Islet of Langerhans (tissue), 1 donor: ENCODE measurements around the gene AP2S1.
"Not testable (repeated sequence)": the region's sequence is repeated elsewhere in the genome, so short reads cannot be mapped to it uniquely, and the experiment has no call there.

Experiments used
- FAIRE-seq: peaks from one replicate; lab custom pipeline; 2011; peaks lifted over from hg19 to GRCh38; lab: Jason Lieb, UNC

The AP2S1 gene

DNA sequence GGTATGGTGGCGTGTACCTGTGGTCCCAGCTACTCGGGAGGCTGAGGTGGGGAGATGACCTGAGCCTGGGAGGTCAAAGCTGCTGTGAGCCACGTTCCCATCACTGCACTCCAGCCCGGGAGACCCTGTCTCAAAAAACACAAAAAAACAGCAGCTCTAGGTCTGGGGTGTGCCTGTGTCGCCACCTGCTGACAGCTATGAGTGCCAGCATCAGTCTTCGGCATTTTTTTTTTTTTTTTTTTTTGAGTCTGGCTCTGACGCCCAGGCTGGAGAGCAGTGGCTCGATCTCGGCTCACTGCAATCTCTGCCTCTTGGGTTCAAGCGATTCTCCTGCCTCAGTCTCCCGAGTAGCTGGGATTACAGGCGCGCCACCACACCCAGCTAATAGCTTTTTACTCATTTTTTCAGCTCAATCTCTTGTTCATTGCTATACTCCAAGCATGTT, 10.1 kb downstream of the AP2S1 start:
- no peak for FAIRE-seq

DNA sequence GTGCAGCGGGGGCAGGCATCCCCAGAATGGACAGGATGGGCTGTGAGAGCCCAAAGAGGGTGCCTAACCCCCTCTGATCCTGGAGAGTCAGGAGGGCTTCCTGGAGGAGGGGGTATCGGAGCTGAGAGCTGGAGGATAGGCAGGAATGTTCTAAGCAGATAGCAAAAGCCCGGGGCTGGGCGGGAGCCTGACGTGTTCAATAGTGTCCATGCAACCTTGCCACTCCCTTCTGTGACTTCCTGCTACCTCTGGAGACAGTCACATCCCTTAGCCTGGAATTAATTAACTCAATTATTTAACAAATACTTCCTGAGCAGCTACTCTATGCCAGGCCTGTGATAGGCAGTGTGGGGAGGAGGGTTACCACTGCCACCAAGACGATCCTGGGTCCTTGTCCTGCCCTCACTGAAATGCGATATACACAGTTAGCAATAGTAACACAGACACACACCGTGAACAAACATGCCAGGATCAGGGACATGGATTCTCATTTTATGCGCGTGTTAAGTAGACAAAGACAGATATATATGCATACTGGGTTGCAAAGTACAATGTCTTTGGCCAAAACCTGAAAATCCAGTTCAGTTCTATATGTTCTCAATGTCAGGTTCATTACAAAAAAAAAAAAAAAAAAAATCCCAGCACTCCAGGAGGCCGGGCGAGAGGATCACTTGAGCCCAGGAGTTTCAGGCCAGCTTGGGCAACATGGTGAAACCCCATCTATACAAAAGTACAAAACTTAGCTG, 10.7 kb downstream of the AP2S1 start:
- FAIRE-seq: no peak

DNA sequence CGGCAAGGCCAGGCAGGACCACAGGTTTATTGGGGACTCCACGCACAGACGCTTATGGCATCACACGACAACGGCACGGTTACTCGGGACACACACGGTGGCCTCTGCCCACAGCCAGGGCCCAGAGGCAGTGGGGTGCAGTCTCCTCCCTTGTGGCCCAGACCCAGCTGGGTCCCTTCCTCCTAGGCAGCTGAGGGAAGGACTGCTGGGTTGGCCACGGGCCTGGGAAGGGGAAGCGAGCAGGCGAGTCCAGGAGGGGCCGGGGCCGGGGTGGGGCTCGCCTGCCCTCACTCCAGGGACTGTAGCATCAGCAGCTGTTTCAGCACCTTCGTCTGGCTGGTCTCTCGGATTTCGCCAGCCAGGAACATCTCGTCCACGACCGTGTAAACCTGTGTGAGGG, 12.5 kb downstream of the AP2S1 start:
- no peak for FAIRE-seq

DNA sequence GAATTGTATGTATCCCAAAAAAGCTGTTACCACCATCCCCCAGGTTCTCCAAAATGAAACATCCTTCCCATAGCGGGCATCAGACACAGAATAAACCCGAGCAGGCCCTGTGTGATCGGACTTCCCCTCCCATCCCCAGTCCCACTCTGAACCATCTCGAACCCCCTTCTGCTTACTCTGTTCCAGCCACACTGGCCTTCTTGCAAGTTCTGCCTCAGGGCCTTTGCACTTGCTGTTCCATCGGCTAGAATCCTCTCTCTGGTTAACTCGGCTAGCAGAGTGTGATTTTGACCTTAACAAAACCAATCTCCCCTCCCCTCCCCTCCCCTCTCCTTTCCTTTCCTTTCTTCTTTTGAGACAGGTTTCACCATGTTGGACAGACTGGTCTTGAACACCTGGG, 15.7 kb downstream of the AP2S1 start:
- FAIRE-seq: no peak

DNA sequence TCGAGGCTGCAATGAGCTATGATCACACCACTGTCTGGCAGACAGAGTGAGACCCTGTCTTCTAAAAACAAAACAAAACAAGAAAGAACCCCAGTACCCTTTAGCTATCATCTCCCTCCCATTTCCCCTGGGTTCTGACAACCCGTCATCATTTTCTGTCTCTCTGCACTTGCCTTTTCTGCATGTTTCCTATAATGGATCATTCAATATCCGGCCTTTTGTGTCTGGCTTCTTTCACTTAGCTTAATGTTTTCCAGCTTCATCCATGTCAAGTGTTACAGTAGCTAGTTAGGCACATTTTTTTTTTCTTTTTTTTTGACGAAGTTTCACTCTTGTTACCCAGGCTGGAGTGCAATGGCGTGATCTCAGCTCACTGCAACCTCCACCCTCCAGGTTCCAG, 16.5 kb downstream of the AP2S1 start:
- FAIRE-seq: no peak

DNA sequence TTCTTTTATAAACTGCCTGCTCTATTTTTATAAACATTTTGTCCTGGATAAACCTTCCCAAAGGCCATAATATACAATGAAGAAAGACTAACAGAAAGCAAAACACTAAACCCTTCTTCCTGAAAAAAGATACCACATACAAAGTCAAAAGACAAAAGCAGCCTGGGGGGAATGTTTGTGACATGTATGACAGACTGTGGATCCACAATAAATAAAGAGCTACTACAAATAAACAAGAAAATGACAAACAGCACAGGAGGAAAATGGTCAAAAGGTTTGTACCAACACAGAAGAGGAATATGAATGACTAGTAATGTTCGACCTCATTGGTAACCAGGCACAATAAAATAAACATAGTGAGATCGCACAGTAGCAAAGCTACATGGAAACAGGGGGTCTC, 19.8 kb downstream of the AP2S1 start:
- FAIRE-seq: no peak

DNA sequence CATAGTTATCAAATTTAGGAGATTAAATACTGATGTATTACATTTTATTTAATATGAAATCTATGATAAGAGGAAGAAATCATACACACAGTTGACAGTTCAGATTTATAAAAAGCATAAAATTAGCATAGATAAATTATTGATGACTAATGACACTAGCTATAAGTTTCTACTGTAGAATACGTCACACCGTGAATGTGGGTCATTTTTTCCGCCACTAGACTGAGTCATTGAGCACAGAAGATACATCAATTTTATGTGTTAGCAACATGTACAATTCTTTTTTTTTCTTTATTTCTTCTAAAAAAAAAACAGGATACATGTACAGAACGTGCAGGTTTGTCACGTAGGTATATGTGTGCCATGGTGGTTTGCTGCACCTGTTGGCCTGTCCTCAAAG, 22.2 kb downstream of the AP2S1 start:
- FAIRE-seq: no peak

DNA sequence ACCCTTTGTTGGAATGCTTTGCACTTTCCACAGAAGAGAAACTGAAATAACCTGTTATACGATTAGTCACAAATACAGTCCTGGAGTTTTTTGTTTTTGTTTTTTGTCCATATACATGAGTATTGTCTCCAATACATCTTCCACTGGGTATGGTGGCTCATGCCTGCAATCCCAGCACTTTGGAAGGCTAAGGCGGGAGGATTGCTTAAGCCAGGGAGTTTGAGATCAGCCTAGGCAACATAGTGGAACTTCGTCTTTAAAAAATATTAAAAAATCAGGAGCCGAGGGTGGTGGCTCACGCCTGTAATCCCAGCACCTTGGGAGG, 25.0 kb downstream of the AP2S1 start:
- FAIRE-seq: no peak

DNA sequence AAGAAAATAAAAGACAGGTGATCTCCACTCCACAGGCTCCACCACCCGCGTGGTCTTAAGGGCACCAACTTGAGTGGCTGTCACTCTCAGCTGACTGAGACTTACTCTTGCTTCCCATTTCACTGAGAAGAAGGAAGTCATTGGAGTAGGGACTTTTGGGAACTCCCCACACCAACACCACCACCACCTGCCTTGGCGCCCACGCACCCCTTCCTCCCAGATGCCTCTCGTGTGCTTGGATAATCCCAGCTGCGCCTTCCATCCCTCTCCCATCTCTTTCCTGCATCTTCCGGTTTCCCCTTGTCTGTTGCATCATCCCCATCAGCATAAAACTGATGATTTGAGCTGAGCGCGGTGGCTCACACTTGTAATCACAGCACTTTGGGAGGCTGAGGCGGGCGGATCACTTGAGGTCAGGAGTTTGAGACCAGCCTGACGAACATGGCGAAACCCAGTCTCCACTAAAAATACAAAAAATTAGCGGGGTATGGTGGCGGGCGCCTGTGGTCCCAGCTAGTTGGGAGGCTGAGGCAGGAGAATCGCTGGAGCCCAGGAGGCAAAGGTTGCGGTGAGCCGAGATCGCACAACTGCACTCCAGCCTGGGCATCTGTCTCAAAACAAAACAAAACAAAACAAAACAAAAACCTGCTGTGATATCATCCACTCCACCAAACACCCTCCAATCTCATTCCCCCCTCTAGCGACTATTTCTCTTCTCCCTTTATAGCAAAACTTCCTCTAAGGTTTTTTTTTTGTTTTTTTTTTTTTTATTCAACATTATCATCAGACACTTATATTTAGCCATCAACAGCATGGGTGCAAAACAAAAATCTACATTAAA, 25.5 kb downstream of the AP2S1 start:
- FAIRE-seq: no peak

DNA sequence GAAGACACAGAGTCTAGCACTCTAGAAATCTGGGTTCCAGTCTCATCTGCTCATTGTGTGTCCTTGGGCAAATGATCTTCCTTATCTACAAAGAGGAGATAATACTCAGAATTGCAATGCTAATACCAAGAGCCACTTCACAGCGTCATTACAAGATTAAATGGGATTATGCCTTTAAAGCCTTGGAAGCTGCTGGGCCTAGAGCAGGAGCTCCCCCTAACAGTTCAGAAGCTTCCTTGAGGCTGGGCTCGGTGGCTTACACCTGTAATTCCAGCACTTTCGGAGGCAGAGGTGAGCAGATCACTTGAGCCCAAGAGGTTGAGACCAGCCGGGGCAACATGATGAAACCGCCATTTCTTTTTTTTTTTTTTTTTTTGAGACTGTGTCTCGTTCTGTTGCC, 27.6 kb downstream of the AP2S1 start:
- FAIRE-seq: no peak

DNA sequence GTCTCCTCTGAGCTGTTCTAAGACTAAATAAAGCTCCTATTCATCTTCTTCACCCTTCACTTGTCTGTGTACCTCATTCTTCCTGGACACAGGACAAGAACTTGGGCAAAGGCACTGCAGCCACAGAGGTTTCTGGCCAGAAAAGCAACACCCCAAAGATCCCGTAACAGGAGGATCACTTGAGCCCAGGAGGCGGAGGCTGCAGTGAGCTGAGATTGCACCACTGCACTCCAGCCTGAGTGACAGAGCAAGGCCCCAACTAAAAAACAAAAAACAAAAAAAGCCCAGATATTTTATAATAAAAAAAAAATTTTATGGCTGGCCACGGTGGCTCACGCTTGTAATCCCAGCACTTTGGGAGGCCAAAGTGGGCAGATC, 28.2 kb downstream of the AP2S1 start:
- FAIRE-seq: not testable (repeated sequence)

DNA sequence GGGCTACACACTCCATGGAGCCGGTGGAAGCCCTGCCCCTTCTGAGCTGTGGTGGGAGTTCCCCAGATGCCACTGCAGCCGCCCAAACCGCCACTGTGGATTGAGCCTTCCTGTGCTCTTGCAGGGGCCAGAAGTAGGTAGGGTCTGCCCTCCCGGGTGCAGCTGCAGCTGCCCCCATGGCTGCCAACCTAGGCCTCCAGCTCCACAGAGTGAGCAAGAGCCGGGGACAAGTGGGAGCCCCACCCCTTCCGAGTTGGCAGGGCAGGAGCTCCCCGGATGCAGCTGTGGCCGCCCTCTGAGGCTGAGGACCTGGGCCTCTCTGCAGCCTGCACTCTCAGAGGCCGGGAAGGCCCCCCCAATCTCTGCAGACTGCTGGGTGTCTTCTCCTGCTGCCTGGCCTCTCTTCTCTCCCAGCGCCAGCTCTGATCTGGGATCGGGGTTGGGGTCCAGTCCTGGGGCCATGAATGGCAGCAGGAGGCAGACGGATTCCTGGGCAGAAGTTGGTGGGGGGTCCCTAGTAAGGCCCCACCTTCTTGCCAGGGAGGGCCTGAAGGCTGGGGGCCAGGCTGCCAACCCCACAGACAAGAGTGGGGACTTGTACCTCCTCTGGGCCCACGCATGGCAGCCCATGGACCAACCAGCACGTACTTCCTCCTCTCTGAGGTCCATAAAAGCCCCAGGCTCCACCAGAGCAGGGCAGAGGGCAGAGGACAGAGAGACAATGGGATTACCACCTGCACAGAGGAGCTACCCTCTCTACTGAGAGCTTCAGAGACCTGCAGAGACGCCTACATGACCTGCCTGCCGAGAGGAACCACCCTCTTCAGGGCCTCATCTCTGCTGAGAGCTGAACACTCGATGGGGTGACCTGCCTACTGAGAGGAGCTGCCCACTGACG, 28.9 kb downstream of the AP2S1 start:
- FAIRE-seq: no peak

DNA sequence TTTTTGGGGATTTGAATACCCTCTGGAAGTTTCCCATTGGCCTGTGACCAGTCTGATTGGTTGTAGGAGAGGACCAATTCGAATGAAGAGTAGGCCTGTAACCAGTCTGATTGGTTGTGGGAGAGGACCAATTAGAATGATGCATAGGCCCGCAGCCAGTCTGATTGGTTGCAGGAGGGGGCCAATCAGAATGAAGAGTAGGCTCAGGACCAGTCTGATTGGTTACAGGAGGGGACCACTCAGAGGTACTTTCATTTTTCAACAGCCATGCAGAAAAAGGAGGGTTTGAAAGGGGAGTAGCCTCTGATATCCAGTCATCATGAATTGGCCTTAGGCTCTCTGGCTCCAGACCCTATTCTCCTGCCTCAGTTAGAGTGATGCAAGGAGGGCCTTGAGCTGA, 31.8 kb downstream of the AP2S1 start:
- FAIRE-seq: no peak

DNA sequence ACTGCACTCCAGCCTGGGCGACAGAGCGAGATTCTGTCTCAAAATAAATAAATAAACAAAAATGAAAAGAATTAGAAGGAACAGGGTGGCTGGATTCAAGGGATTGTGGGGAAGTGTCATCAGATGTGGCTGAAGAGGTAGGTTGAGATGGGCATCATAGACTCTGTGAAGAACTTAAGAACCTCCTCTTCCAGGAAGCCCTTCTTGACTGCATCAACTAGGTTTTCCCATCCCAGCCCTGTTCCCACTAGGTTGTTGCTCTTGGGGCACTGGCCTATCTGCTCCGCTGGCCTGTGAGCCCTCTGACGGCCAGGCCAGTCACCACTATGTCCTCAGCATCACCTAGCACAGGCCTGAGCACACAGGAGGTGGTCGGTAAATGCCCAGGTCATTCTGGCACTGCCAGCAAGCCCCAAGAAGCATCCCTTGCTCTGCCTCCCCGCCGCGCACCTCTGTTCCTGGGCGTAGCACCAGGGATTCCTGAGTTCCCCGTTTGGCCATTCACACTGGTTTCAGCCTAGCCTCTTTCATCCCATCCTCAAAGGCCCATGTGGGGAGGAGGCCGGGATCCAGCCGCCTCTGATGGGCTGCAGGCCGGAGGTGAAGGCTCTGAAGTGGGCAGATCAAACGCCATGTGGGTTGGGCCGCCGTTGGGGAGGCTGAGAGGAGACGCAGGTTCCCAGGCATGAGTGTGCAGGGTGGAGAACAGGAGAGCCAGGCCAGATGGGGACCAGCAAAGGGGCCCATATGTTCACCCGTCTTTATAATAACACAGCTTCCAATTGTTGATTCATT, 34.6 kb downstream of the AP2S1 start:
- FAIRE-seq: no peak

DNA sequence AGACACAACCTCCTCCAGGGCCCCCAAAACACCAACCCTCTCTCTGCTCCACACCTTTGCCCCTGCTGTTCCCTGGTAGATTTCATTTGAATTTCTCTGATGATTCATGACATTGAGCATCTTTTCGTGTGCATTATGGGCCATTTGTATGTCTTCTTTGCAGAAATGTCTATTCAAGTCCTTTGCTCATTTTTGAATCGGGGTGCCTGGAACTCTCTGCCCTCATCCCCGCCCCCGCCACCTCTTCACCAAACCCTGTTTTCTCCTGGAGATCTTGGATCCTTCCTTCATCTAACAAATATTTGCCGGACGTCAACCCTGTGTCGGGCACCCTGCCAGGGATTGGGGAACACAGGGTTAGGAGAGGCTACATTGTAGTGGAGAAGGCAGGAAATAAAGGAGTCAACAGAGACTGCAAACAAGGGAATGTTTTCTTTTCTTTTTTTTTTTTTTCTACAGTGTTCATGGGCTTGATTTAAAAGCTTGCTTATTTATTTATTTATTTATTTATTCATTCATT, 36.7 kb downstream of the AP2S1 start:
- FAIRE-seq: no peak

DNA sequence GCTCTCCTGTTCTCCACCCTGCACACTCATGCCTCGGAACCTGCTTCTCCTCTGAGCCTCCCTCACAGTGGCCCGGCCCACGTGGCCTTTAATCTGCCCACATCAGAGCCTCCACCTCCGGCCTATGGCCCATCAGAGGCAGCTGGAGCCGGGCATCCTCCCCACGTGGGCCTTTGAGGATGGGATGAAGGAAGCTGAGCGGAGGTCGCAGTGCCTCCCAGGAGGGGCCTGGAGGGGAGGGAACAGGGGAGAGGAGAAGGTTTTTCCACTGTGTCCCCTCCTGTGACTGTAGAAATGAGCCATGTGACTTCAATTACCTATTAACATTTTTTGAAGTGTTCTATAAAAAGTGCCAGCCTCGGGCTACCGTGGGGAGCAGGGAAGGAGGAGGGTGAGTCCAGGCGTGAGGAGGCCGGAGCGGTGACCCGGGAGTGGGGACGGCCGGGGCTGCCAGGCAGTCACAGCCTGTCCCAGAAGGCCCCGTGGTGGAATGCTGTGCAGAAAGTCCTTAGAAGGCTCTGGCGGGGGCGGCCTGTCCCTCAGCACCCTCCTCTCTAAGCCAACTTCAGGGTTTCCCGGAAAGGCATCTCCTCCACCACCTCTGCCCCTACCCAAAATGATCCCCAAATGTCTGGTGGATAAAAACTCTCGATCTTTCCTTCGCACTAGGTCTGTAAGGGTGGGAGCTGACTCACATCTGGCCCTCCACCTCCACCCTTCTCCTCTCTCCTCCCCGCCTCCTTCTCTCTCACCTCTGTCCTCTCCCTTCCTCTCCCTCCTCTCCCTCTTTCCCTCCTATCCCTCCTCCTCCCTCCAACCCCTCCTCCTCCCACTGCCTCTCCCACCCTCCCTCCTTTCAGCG, 37.4 kb downstream of the AP2S1 start:
- FAIRE-seq: no peak

DNA sequence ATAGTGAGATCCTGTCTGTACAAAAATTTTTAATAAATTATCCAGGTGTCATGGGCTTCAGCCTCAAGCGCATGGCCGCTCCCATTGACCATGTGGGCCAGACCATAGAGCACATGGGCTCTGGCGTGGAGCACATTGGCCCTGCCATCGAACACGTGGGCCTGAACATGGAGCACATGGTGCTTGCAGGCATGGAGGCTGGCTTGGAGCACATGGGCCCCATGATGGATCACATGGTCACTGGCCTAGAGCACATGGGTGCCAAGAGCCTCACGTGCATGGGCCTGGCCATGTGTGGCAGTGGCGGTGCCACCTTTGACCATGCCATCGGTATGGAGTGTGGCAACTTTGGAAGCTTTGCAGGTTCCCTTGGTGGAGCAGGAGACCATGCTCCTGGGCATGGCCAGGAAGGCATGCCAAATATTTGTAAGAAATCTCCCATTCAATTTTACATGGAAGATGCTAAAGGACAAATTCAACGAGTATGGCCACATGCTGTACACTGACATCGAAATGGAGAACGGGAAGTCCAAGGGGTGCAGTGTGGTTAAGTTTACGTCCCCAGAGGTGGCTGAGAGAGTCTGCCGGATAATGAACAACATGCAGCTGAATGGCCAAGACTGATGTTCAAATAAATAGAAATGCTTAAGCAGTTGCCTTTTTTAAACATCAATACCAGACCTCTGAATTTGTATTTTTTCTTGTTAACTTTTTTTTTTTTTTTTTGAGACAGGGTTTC, 40.9 kb downstream of the AP2S1 start:
- no peak for FAIRE-seq

DNA sequence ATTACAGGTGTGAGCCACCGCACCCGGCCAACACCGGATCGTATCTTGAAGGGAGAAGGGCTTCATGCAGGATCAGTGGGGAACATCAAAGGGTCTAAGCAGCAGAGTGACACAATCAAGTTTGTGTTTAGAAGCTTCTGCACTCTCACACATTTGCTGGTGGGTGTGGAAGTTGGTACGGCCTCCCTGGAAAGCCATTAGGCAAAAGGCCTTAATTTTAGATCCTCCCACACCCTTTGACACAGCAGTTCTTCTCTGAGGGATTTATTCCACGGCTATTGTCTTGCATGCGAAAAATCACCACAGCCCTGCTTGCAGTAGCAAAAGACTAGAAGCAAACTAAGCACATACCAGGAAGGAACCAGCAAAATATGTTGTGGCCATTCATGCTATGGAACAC, 44.0 kb downstream of the AP2S1 start:
- FAIRE-seq: no peak

DNA sequence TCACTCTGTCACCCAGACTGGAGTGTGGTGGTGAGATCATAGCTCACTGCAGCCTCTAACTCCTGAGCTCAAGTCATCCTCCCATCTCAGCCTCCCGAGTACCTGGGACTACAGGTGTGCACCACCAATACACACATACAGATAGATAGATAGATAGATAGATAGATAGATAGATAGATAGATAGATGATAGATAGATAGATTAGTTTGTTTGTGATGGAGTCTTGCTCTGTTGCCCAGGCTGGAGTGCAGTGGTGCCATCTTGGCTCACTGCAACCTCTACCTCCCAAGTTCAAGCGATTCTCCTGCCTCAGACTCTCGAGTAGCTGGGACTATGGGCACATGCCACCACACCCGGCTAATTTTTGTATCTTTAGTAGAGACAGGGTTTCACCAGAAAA, 46.2 kb downstream of the AP2S1 start:
- FAIRE-seq: not testable (repeated sequence)

DNA sequence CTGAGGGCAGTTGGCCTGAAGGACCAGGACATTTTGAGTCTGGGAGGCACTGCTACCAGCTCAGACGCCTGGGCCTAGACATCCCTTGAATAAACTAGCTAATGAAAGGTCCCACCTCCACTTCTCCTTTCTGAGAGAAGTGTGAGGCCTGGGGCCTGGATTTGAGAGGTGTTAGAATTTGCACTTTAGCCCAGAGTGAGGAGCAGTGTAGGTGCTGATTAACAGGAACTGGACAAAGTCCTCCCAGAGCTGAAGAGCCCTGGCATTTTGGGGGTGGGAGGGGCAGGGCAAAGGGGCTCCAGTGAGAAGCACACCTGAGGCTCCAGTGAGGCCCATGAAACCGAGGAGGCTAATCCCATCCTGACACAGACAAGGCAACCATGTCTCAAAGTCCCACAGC, 47.1 kb downstream of the AP2S1 start:
- FAIRE-seq: no peak
